ENCODE results near the gene BOD1L1. TPM values are rescaled to one million over a fixed set of nuclear protein-coding genes. Genes with fewer than 3 reads are reported as not detected.

The BOD1L1 gene
- total RNA-seq, 2 donors from 2014 or later: 25.9 to 53.1 TPM

GRCh38 chr4:13611283-13611842, 16.2 kb downstream of the BOD1L1 start:
- ATAC-seq (ENCODE audit: insufficient number of reproducible peaks, low FRiP score, low read depth): no peak

GRCh38 chr4:13605330-13605729, 22.2 kb downstream of the BOD1L1 start:
- ATAC-seq (ENCODE audit: insufficient number of reproducible peaks, low FRiP score, low read depth) (no peak), DNase-seq (ENCODE audit: low spot score) (no peak)

More at GRCh38 chr4:13611283-13611842, 16.2 kb downstream of the BOD1L1 start:
- Histone ChIP-seq H3K9me3 (no peaks in the 10 kb centered on the region), H3K4me1 (ENCODE audit: control insufficient read depth in 1 of 2, low read depth in 2 of 2) (no peaks in the 10 kb centered on the region), H3K4me3 (no peak overlapping the region), H3K36me3 (peaks cover 64% of the 10 kb centered on the region), H3K27ac (no peak overlapping the region), H3K27me3 (replicated peaks; ENCODE audit: insufficient read depth) (no peaks in the 10 kb centered on the region)
- no peak for DNase-seq (ENCODE audit: low spot score)
- no peak for TF ChIP-seq CTCF (IDR thresholded peaks at IDR 0.05)

GRCh38 chr4:13601848-13602247, 25.7 kb downstream of the BOD1L1 start:
- Histone ChIP-seq H3K4me1 (ENCODE audit: control insufficient read depth in 1 of 2, low read depth in 2 of 2) (no peaks in the 10 kb centered on the region), H3K4me3 (no peak overlapping the region), H3K27me3 (replicated peaks; ENCODE audit: insufficient read depth) (no peaks in the 10 kb centered on the region), H3K36me3 (peaks cover 38% of the 10 kb centered on the region), H3K27ac (no peak overlapping the region), H3K9me3 (no peaks in the 10 kb centered on the region)
- ATAC-seq (ENCODE audit: insufficient number of reproducible peaks, low FRiP score, low read depth) (no peak), DNase-seq (ENCODE audit: low spot score) (no peak)
- no peak for TF ChIP-seq CTCF (IDR thresholded peaks at IDR 0.05)

More at GRCh38 chr4:13605330-13605729, 22.2 kb downstream of the BOD1L1 start:
- Histone ChIP-seq H3K27ac (no peak overlapping the region), H3K27me3 (replicated peaks; ENCODE audit: insufficient read depth) (no peaks in the 10 kb centered on the region), H3K9me3 (no peaks in the 10 kb centered on the region), H3K36me3 (peaks cover 61% of the 10 kb centered on the region), H3K4me1 (ENCODE audit: control insufficient read depth in 1 of 2, low read depth in 2 of 2) (no peaks in the 10 kb centered on the region), H3K4me3 (no peak overlapping the region)
- no peak for TF ChIP-seq CTCF (IDR thresholded peaks at IDR 0.05)

- ATAC-seq (ENCODE audit: insufficient number of reproducible peaks, low FRiP score, low read depth): no peak
- H3K27me3 ChIP-seq (replicated peaks; ENCODE audit: insufficient read depth): no peaks in the 10 kb centered on the region
- no peaks in the 10 kb centered on the region for H3K9me3 ChIP-seq
- no peak for TF ChIP-seq CTCF (IDR thresholded peaks at IDR 0.05)
- no peak overlapping the region for H3K4me3 ChIP-seq
- peaks cover 37% of the 10 kb centered on the region for H3K36me3 ChIP-seq
- H3K27ac ChIP-seq: no peak overlapping the region
- no peak for DNase-seq (ENCODE audit: low spot score)
- no peaks in the 10 kb centered on the region for H3K4me1 ChIP-seq (ENCODE audit: control insufficient read depth in 1 of 2, low read depth in 2 of 2)
Measured at GRCh38 chr4:13601048-13601447, 26.5 kb downstream of the BOD1L1 start.

- ATAC-seq (ENCODE audit: insufficient number of reproducible peaks, low FRiP score, low read depth): no peak
- Histone ChIP-seq H3K36me3 (peaks cover 45% of the 10 kb centered on the region), H3K4me1 (ENCODE audit: control insufficient read depth in 1 of 2, low read depth in 2 of 2) (no peaks in the 10 kb centered on the region), H3K27ac (no peak overlapping the region), H3K27me3 (replicated peaks; ENCODE audit: insufficient read depth) (no peaks in the 10 kb centered on the region), H3K9me3 (no peaks in the 10 kb centered on the region), H3K4me3 (no peak overlapping the region)
- DNase-seq (ENCODE audit: low spot score): no peak
- no peak for TF ChIP-seq CTCF (IDR thresholded peaks at IDR 0.05)
Measured at GRCh38 chr4:13599159-13599558, 28.4 kb downstream of the BOD1L1 start.
